Cortex of kidney (tissue), 1 donor: ENCODE results near the gene DNAH17.

Experiments
- DNase-seq: peaks from one replicate; lab custom pipeline; 2025; lab: John Stamatoyannopoulos, UW

The DNAH17 gene

DNA sequence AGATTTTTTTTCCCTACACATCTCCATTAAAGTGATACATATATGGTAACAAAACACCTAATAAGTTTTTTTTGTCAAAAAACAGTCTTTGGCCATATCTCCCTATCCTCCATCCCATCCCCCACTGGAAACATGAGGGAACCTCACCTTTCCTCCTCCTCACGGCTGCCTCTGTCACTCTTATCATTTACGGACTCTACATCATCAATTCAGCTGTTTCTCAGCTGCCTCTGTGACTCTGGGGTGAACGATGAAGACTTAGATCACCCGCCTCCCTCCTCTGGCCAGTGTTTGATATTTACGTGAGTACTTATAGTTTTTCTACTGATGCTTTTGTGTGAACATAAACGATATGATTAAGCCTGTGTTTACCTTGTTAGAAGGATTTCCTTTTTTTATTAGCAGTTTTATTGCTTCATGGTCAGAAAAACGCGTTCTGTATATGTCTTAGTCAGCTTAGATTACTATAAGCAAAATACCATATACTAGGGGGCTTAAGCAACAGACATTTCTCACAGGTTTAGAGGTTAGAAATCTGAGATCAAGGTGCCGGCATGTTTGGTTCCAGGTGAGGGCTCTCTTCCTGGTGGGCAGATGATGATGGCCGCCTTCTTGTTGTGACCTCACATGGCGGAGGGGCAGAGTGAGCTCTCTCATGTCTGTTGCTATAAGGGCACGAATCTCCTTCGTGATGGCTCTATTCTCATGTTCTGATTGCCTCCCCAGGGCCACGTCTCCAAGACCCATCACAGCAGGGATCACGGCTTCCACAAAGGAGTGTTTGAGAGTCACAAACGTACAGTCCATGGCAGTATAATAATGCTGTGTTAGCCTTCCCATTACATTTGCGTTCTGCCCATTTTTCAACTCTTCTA, 32.1 kb downstream of the DNAH17 start:
- no peak for DNase-seq

DNA sequence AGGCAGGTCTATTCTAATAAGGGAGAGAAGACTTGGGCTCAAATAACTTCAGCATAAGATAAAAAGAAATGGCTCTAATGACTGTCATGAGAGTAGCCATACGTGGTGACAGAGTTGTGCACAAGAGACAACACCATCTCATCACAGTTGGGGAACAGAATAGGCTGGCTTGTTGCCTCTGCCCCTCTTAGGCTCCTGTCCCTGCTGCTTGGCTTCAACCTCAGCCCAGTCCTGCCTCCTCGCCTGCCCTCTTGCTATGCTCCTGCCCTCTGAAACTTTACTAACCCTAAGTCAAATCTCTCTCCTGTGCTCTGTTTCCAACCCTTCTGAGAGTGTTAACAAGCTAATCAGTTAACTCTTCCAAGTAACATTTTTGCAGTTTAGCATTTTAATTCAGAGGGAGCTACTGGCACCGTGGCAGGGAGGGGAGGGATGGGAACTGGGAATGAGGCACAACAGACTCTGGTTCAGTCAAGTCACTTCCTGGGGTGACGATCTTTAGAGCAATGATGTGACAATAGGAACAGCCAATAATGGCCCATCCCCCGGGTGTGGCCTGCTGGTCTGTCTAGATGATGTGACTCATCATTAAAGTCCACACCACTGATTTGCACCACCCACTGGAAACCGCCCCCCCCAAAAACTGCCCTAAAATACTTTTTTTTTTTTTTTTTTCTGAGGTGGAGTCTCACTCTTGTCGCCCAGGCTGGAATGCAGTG, 35.5 kb downstream of the DNAH17 start:
- no peak for DNase-seq

DNA sequence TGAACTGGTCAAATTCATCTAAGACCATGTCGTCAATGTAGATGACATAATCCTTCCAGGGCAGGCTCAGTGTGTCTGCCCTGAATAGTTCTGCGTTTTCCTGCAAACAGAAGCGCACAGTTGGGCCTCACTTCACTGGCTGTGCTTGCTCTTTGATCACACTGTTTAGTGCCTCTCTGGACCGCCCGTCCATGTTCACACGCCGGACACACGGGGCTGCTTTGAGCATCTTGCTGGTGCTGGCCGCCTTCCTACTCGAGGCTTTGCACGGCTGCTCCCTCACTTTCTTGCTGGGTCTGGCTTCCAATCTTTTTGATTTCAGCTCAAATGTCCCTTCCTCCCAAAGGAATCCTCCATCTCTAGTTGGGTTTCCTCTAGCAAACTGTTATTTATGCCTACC, 37.4 kb downstream of the DNAH17 start:
- no peak for DNase-seq

DNA sequence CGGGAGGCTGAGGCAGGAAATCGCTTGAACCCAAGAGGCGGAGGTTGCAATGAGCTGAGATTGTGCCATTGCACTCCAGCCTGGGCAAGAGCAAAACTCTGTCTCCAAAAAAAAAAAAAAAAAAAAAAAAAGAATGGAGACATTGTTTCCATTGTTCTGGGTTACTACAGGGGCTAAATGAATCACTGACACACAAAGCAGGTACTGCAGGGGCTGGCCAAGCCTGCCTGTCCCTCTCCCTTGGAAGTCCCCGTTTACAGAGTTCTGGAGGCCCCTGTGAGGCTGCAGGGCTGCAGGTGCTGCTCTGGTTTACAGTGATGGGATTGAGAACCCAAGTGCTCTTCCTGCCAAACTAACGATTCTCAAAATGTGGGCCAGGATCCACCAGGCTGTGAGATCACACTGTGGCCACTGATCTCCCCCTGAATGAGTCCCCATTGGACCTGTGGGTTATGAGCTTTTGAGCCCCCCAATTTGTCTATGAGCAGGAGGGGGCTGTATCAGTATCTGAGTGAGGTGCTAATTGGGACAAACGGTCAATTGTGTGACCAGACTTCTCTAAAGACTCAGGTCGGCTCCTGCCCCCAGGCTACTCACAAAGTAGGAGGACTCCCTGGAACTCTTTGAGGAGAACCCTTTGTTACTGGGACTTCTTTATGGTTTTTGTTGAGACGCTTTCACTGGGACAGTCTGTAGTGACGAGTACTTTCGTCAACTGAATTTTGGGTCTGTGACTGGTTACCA, 39.0 kb downstream of the DNAH17 start:
- DNase-seq: no peak

DNA sequence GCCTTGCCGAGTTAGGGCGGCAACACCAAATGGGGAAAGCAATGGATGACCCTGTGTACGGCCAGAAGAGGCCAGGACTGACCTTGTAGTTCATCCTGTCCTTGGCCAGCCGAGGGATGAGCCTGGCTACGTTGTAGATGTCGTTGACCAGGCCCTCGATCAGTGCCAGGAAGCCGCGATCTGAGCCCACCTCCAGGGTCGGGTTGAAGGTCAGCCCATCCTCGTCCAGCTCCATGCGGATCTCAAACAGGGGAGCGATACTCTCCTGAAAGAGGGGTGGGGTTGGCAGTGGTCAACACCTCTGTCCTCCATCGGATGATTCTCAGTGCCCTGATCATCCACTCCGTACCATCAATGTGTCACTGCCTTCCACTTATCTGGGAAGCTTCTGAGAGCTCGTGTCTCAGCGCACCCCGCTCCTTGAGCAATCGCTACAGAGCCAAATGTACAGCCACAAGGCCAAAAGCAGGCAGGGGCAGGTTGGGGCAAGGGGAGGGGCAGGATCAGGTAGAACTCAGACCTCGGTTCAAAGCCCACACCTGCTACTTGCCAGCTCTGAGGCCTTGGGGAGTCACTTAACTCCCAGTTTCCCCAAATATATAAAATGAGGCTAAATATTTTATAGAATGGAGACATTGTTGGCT, 39.9 kb downstream of the DNAH17 start:
- DNase-seq: no peak

DNA sequence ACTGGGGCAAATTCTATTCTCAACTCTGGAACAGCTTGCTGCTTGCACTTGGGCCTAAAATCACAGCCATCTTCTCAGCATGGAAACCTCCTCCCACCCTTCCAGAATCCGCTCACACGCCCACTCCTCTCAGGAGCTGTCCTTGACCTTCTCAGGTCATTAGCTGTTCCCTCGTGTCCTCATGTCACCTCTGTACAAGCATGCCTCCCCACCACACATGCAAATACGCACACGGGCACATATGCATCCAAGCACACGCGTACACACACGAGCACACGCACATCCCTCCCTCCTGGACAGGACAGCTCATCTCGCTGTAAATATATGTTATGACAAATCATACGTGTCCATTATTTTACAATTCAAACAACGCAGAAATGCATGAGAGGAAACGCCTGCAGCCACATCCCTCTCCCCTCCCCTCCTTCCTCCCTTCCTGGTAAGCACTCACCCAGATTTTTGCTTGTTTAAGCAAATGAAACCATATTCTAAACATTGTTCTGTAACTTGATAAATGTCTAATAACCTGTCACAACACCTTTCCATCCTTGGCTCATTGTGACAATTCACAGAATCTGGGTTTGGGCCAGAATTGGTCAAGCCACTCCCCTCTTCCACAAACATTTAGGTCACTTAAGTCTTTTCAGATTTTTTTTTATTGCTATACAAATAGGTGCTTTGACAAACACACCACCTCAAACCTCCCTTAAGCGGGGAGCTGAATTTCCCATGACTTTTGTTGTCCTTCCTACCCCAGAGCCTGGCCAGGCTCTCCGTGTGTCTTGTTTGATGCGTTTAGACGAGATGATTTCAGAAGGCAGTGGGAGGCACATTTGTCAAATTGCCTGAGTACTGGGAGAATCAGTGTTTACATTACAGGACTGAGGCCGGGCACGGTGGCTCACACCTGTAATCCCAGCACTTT, 41.7 kb downstream of the DNAH17 start:
- DNase-seq: no peak

DNA sequence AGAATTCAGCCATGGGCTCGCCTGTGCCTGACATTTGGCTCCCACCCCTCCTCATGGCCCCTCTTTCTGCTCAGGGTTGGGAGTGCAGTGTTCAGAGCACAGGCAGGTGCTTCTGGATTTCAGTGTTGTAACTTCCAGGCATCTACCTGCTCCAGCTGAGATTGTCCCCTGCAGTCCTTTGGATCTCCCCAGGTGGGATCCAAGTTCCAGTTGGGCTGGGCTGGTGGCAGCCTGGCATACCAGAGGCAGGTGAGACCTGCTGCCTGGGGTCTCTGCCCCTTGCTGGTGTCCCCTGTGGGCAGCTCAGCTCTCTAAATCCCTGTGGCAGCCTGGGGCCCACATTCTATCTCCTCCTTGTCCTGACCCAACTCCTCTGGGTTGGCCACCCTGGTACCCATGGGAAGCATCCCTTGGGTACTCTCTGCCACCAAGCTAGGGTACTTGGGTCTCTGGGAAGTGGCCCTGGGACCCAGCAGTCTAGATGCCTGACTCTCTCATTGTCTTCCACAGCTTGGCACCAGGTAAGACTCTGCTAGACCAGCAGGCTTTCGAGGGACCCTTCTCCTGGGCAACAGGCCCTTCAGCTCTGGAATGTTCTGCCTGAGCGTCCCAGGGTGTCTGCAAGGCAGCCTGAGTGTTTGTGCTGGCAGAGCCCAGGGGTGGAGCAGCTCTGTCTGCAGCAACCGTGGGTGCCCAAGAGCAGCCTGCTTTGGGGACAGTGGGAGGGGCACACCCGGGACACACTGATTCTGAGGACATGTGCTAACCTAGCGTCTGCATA, 42.5 kb downstream of the DNAH17 start:
- DNase-seq: no peak

DNA sequence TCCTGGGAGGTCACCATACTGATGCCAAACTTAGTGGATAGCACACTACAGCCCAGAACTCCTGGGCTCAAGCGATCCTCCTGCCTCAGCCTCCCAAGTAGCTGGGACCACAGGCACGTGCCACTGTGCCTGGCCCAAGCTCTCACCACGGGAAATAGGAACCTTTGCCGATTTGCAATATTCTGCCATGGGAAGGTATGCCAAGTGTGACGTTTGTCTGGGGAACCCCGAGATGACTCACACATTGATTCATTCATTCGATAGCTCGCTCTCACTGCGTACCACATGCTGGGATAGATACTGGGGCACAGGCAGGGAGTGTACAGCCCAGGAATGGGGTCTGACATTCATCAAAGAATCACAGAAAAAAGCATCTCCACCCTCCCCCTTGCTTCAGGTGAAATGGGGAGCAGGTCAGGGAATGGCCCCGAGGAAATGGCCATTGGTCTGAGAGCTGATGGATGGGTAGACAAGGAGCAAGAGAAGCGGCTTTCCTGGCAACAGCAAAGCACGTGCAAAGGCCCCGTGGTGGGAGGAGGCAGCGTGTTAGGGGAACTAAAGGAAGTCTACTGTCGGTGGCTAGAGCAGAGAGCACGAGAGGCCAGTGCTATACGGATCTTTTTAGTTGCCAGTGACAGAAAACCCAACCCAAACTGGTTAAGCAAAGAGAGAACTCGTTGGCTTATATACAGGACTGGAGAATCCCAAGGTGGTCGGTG, 44.1 kb downstream of the DNAH17 start:
- no peak for DNase-seq

DNA sequence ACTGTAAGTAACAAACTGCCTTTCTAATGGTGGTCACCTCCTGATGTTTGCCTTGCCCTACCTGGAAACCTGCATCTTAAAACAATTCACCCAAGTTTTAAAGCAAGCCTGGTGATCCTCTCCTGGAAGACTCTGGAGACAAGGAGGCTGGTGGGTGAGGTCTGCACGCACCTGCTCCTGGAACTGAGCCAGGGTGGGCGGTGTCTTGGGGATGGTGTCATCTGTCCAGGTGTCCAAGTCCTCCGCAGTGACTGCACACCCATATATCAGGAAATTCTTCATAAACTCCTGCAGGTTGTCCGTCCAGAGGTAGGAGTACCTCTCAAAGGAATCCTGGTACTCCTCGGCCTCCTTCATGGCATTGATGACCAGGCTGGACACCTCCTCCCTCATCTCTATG, 44.9 kb downstream of the DNAH17 start:
- DNase-seq: no peak

DNA sequence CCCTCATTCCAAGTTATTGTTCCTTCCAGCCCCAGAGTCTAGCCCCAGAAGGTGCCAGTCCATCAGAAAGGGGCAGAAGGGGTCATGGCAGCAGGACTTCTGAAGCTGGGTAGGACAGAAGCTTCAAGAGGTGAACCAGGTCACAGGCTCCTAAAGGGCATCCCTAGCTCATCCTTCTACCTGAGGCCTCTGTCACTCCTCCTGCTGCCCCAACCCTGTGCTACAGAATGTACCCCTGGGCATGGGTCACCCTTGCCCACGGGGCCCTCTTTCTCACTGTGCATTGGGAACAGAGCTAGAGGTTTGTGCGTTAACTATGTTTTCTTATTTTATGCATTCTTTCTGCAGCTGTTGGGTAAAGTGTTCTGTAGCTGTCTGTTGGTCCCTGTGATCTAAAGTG, 46.5 kb downstream of the DNAH17 start:
- no peak for DNase-seq

DNA sequence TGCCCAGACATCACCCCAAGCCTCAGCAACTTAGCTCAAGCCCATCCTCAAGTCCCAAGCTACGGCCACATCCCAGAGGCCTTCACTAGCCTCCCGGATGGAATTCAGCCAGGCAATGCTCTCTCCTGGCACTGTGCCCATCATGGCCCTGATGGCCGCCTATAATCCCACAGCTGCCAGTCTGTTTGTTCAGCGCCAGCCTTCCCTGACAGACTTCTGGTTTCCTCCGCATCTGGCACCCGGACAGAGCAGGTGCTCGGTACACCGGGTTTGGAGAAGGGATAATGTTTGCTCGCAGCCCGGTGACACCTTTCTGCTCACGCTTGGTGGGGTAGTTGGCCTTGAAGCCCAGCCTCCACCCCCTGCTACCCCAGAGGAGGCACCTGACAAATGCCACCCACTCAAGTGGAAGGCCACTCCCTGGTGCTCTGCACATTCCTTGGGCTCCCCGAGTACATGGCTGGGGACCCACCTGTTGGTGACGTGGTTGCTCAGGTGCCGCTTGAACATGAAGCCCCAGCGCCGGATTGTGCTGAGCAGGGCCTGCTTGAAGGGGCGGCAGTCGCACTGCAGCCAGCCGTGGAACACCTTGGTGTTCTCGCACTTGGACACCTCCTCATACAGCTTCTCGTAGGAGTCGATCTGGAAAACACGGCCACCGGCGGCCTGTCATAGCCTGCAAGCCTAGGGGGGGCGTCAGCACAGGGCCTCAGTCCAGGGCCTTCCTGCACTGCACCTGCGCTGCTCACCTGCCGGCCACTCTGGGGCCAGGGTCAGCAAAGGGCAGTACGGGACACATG, 47.1 kb downstream of the DNAH17 start:
- no peak for DNase-seq

DNA sequence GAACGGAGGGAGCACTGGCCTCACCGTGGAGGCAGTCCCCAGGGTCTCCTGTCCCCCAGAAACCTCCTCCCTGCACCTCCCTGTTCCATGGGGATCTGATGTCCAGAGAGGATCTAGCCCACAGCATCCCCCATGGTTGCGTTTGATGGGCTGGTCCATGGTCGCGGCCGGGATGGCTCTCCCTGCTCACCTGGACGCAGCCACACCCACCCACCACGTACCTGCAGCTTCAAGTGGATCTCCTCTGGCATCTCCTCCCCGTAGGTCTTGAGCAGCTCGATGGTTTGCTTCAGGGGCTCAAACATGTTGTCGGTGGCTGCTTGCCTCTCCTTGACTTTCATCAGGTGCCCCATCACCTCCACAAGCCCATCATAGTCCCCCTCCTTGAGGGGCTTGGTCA, 47.9 kb downstream of the DNAH17 start:
- DNase-seq: no peak

DNA sequence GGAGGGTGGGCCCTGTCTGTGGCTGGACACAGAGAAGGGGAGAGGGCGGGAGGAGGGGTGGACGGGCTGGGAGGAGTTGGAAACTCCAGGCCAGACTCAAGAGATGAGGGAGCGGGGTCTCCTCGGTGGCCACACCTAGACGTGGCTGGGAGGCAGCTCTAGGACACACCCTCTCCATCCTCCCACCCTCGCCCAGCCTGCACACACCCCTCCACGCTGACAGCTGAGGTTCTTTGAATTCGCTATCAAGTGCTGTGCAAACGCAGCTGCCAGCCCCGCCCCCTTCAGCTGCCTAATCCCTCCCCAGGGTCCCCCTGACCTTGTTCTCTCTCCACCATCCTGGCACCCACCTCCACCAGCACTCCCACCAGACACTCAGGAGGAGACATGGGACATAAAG, 48.7 kb downstream of the DNAH17 start:
- no peak for DNase-seq

DNA sequence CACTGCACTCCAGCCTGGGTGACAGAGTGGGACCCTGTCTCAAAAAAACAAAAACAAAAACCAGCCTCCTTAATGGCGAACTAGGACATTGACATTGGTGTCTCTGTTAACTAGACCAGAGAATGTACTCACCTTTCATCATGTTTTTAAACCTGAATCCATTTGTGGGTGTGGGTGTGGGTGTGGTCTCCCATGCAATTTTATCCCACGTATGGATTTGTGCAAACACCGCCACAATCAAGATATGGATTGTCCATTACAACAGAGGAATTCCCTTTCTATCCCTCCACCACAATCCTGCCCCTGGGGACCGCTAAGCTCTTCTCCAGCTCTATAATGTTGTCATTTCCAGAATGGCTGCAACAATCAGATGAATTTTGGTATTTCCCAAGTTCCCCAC, 49.9 kb downstream of the DNAH17 start:
- DNase-seq: no peak

DNA sequence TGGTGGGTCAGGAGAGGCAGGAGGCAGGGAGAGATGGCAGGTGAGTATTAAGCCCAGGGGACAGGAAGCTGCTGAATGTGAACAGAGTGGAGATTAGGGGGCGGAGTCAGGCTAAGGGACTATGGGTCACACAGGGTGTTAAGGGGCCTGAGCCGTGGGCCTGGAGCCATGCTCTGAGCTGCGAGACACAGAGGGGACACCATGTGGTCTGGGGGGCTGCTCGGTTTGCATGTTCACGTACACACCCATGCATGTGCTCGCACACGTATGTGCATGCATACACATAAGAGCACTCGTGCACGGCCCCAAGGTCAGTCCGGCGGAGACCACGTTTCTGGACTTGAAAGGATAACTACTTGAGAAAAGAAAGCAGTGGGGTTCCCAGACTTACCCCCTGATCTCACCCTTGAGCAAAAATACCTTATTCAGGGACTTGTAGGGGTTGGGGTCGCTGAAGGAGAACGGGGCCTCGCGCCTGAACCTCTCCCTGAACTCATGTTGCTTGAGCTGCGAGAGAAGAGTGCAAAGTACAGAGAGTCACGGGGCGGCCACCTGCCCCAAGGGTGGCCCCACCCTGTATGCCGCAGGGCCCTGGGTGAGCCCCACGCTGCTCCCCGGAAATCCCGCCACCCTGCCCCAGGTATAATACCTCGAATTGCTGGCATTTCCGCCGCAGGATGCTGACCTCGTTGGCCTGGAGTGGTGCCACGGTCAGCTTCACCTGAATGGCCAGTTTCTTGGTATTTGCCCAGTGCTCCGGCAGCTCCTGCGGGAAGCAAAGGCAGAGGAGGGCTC, 50.8 kb downstream of the DNAH17 start:
- DNase-seq: no peak

DNA sequence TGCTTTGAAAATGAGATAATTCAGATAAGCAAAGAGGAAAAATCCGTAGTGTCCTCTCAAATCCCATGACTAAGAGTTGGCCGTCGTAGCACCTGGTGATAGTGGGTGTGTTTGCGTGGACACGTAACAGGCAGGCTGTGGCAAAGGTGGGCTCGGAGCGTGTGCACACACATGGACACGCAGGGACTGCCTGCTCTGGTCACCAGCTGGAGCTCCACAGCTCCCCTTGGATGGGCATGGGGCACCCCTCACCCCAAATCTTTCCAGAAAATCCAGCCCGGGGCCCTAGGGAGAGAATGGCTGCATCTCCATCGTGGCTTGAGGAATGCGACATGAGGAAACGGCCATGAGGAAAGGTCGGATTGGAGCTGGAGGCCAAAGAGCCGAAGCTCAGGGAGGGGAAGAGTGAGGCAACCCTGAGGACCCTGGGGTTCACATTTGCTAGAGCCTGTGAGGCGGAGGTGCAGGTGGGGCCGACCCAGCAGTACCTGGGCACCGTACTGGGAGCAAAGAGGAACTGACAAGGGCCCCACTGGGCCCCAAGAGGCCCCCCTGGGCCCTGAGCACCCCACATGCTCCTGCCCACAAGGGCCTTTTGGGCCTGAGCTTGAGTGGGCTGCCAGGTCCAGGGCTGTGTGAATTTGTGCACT, 51.6 kb downstream of the DNAH17 start:
- no peak for DNase-seq

DNA sequence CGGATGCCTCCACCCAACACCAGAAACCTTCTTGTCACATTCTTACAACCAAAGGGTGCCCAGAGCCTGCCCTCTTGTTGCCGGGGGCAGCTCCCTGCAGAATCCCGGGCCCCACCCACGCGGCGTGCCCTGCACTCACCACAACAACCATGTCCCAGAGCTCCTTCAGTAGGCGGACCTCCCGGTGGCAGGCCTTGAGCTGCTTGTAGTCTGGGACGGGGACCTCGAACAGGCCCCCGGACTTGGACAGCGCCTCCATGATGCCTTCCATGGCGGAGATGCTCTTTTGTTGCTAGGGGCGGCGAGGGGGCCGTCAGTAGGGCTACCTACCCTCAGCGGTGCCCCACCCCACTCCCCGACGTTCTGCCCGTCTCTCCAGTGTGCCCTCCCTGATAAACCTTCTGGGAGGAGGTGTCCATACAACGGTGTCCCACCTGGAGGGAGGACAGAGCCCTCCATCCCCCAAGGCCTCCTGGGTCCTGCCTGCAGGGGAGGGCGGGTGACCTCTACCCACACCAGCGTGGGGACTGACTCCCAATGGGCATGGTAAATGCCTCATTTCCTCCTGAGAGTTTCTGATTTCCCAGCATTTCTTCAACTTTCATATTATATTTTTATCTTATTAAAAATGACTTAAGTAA, 52.2 kb downstream of the DNAH17 start:
- DNase-seq: no peak
